Activated gamma-delta T cell (primary cell): Measurements from ENCODE around the gene CDH20.

Experiments used
- DNase-seq: peaks from one replicate; lab custom pipeline; 2025; lab: John Stamatoyannopoulos, UW

CDH20 gene

DNA sequence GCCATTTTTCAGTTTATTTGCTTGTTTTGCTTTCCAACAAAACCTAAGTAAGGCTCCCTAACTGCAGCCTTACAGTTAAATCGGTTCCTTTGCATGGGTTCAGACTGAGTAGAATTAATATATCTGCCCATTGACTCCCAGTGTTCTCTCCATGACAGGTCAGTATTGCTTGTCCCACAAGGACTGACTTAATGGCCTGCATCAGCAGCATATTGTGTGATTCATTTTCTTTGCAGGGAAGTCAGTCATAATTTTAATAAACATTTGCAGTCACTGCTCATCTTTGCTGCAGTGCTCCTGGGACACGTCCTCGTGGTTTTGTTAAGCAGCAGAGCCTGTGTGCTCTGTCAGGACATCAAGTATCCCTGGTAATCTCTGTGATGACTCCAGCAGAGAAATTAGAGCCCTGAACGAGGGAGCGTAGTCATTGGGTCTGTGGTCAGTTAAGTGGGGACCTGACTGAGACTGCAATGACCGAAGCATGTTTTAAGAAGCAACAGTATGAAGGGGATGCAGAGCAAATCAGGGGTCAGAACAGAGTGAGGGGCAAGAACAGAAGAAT, 93.3 kb downstream of the CDH20 start:
- DNase-seq: no peak

GRCh38 chr18:61428266-61428665, 95.0 kb downstream of the CDH20 start:
- DNase-seq: no peak

GRCh38 chr18:61432590-61432989, 99.4 kb downstream of the CDH20 start:
- DNase-seq: no peak

GRCh38 chr18:61435064-61435652, 101.9 kb downstream of the CDH20 start:
- DNase-seq: no peak

GRCh38 chr18:61443081-61443725, 110.0 kb downstream of the CDH20 start:
- no peak for DNase-seq

DNA sequence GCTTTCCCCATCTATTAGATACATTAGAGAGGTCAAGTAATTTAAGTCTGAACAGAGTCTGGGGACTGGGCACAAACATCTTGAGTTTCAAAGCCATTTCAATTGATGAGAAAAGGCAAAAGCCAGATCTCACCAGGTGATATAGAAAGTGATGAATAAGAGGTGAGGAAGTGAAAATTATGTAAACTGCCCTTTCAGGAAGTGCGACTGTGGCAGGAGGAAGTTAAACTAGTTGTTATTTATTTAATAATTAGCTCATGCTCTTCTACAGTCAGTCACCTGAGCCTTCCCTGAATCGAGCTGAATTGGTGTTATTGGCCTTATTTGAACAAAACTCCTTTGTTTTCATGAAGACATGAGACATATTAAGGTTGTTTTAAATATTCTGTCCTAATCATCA, 115.1 kb downstream of the CDH20 start:
- DNase-seq: no peak

- no peak for DNase-seq
These were observed 126.8 kb downstream of the CDH20 start for GRCh38 chr18:61459896-61460648.

DNA sequence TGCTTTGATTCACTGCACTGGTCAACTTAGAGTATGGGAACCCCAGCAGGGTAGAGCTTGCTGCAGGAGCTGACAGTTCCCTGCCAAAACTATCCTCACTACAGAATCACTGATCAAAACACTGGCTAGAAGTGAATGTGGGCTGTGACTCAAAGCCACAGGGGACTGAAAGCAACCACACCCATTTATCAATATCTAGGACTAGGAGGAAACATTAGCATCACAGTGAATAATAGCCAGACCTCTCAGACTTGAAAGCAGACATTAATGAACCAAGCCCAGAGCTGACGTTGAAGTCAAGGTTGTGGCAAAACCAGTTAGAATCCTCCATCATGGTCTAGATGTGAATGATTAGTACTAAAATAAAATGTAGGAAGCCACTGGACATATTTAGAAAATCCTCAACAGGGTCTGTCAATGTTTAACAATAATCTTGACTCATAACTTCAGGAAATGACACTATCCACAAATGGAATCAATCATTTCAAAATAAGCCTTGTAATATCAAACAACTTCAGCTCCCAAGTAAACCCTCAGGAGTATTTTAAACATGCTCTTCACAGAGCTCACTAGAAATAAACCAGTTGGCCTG, 131.4 kb downstream of the CDH20 start:
- no peak for DNase-seq

- no peak for DNase-seq
These were observed 133.5 kb downstream of the CDH20 start for GRCh38 chr18:61466736-61467135.

GRCh38 chr18:61470031-61470674, 136.9 kb downstream of the CDH20 start:
- no peak for DNase-seq

GRCh38 chr18:61471541-61471940, 138.3 kb downstream of the CDH20 start:
- no peak for DNase-seq

DNA sequence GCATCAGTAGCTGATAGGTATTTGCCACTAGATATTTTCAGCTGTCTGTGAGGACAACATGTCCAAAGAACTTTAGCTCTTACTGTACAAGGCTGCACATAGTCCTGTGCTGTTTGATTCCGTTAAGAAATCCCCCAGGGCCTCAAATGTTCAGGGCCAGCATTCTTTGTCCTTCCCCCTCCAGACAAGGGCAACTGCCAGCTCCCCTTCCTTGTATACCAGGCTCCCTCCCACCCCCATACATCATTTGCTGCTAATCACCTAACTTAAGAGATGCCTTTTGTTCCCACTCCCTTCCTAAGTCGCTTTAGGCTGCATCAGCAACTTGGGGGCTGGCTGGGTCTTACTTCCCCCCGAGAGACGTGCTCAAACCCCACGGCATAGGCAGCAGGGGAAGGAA, 138.7 kb downstream of the CDH20 start:
- no peak for DNase-seq

- DNase-seq: no peak
These were observed 141.1 kb downstream of the CDH20 start for GRCh38 chr18:61474341-61474740.

- DNase-seq: no peak
These were observed 141.7 kb downstream of the CDH20 start for GRCh38 chr18:61474918-61475317.

GRCh38 chr18:61475931-61476330, 142.7 kb downstream of the CDH20 start:
- DNase-seq: no peak

DNA sequence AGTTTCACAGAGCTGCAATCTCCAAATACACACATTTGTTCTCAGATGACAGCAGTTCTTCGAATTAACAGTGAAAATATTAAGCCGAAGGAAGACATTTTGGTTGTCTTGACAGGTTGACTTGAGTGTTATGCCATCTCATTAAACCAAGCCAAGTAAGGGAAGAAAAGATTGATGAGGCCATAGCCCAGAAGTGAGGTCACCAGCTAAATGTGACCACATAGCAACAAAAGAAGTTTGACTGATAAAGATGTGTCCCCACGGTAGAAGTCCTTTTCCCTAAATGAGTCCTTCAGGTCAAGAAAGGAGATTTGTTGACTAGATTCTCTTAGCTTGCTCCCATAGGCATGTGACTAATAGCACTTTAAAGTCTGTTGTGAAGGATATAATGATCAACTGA, 156.1 kb downstream of the CDH20 start:
- DNase-seq: no peak

GRCh38 chr18:61496374-61496773, 163.1 kb downstream of the CDH20 start:
- no peak for DNase-seq

DNA sequence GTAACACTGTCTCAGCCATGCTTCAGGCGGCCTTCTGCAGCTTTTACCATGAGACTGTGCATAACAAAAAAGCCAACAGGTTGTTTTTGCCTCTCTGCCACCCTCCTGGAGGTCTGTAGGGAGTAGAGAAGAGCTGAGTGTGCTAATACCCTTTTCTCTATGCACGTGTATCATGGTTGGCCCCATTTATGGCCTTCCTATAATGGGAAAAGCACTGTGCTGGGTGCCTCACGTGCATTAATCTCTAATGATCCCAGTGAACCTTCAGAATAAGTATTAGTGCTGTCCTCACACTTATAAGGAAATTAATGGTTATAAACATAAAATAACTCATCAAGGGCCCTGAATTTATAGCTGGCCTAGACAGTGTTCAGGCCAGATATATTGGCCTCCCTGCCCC, 164.2 kb downstream of the CDH20 start:
- DNase-seq: no peak

- DNase-seq: no peak
These were observed 169.2 kb downstream of the CDH20 start for GRCh38 chr18:61502472-61502871.

GRCh38 chr18:61503688-61504087, 170.5 kb downstream of the CDH20 start:
- DNase-seq: no peak

DNA sequence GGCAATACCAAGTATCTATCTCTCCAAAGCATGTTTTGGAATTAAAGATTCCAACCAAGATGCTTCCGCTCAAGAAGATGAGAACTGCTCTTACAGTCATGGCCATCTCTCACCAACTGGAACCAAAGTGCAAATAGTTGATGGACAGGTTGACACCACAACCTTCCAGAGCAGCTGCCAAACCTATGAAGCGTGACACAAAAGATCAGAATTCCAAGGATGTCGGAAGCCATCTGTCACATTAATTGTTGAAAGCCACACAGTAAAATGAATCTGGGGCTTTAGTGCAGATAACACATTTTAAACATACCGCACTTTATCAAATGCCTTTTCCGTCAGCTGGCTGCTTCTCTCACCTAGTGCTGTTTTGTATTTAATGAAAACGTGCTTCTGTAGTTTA, 195.7 kb downstream of the CDH20 start:
- DNase-seq: no peak

- no peak for DNase-seq
These were observed 197.5 kb downstream of the CDH20 start for GRCh38 chr18:61530681-61531080.
